Thymus (tissue), 14 donors: Measurements from ENCODE around the gene CDC5L. TPM values are rescaled to one million over a fixed set of nuclear protein-coding genes. Genes with fewer than 3 reads are reported as not detected.

Experiments
- DNase-seq, 9 donors: peaks; one replicate each; pipeline ENCODE4 v3.0.0-alpha.2; 2013; ENCODE audit warnings: low spot score in 9 of 9, low read depth in 6 of 9, missing footprints in 1 of 9
- H3K27ac ChIP-seq, 2 donors: one replicate each; pipeline ENCODE4 v1.5.1; 2013; ENCODE audit warnings: control low read depth in 1 of 2, low read depth in 1 of 2, low read length in 1 of 2, mild to moderate bottlenecking in 1 of 2, moderate library complexity in 1 of 2
- H3K27me3 ChIP-seq, 2 donors: one replicate each; pipeline ENCODE4 v1.5.1; 2013; ENCODE audit warnings: low read length in 1 of 2; ENCODE audit not compliant: control insufficient read depth in 2 of 2, insufficient read depth in 1 of 2
- H3K36me3 ChIP-seq, 2 donors: one replicate each; pipeline ENCODE4 v1.5.1; 2013; ENCODE audit warnings: low read length in 1 of 2, mild to moderate bottlenecking in 1 of 2, moderate library complexity in 1 of 2; ENCODE audit not compliant: control insufficient read depth in 2 of 2, insufficient read depth in 2 of 2
- H3K4me1 ChIP-seq, 2 donors: one replicate each; pipeline ENCODE4 v1.5.1; 2013; ENCODE audit warnings: low read length in 2 of 2; ENCODE audit not compliant: control insufficient read depth in 2 of 2, insufficient read depth in 2 of 2
- H3K4me3 ChIP-seq, 2 donors: one replicate each; pipeline ENCODE4 v1.5.1; 2013; ENCODE audit warnings: low read length in 2 of 2, control low read depth in 1 of 2, mild to moderate bottlenecking in 1 of 2
- H3K9me3 ChIP-seq, 2 donors: one replicate each; pipeline ENCODE4 v1.5.1; 2013; ENCODE audit warnings: low read length in 1 of 2, mild to moderate bottlenecking in 1 of 2; ENCODE audit not compliant: control insufficient read depth in 2 of 2, insufficient read depth in 1 of 2
- WGBS: extraction: QIAGEN DNeasy Blood & Tissue Kit; methylation state at CpG from one replicate; pipeline ENCODE4 v1.1.7; 2013; 5-methylcytosine and 5-hydroxymethylcytosine counted together
- long read RNA-seq, 10 donors: transcript quantifications; one replicate each; lab custom pipeline, GENCODE V29; 2026
- polyA plus RNA-seq: library from polyadenylated mRNA; stranded (reverse); fragments of 200-250 nt; gene quantifications from one replicate; pipeline ENCODE4 v1.2.3, GENCODE V29; 2013
- total RNA-seq: library from RNA; stranded (reverse); fragments of 120-200 nt; gene quantifications from one replicate; pipeline ENCODE4 v1.2.4, GENCODE V29; 2013
- donor health status: healthy.

Gene CDC5L
- total RNA-seq (30.9 TPM), polyA plus RNA-seq (12.7 TPM)
- long read RNA-seq, donor 1, full-length matches to known transcripts, result 1 of 1 reads
- long read RNA-seq, donor 1, partial matches to known transcripts, result 0 of 1 reads
- long read RNA-seq, donor 1, other reads (novel, unspliced or antisense), result 0 of 1 reads
- long read RNA-seq, donor 2, result 0 reads
- long read RNA-seq, donor 3, full-length matches to known transcripts, result 4 of 81 reads
- long read RNA-seq, donor 3, partial matches to known transcripts, result 77 of 81 reads
- long read RNA-seq, donor 3, other reads (novel, unspliced or antisense), result 0 of 81 reads
- long read RNA-seq, donor 4, full-length matches to known transcripts, result 1 of 23 reads
- long read RNA-seq, donor 4, partial matches to known transcripts, result 22 of 23 reads
- long read RNA-seq, donor 4, other reads (novel, unspliced or antisense), result 0 of 23 reads
- long read RNA-seq, donor 5, full-length matches to known transcripts, result 6 of 43 reads
- long read RNA-seq, donor 5, partial matches to known transcripts, result 37 of 43 reads
- long read RNA-seq, donor 5, other reads (novel, unspliced or antisense), result 0 of 43 reads
- long read RNA-seq, donor 6, full-length matches to known transcripts, result 5 of 5 reads
- long read RNA-seq, donor 6, partial matches to known transcripts, result 0 of 5 reads
- long read RNA-seq, donor 6, other reads (novel, unspliced or antisense), result 0 of 5 reads
- long read RNA-seq, donor 7, full-length matches to known transcripts, result 10 of 58 reads
- long read RNA-seq, donor 7, partial matches to known transcripts, result 48 of 58 reads
- long read RNA-seq, donor 7, other reads (novel, unspliced or antisense), result 0 of 58 reads
- long read RNA-seq, donor 8, result 0 reads
- long read RNA-seq, donor 9, full-length matches to known transcripts, result 3 of 53 reads
- long read RNA-seq, donor 9, partial matches to known transcripts, result 50 of 53 reads
- long read RNA-seq, donor 9, other reads (novel, unspliced or antisense), result 0 of 53 reads
- long read RNA-seq, donor 10, full-length matches to known transcripts, result 4 of 13 reads
- long read RNA-seq, donor 10, partial matches to known transcripts, result 9 of 13 reads
- long read RNA-seq, donor 10, other reads (novel, unspliced or antisense), result 0 of 13 reads

GRCh38 chr6:44387346-44388134 lies at the start of gene CDC5L:
Gene CDC5L, plus strand, starts transcription at chr6:44387706. Its CDS starts 118 bp downstream, at chr6:44387824.
- peak within 1 kb of the TSS; percentile 92 to 95 for H3K27ac ChIP-seq
- DNase-seq, result peak; percentile 89 to 98 (median 95)
- peaks cover 17 to 20% of the 10 kb centered on the region in 2 donors for H3K4me1 ChIP-seq
- peaks cover 9 to 18% of the 10 kb centered on the region in 2 donors for H3K36me3 ChIP-seq
- peak within 1 kb of the TSS; percentile 91 to 99 for H3K4me3 ChIP-seq
- WGBS, result under 1% methylated on average over 56 of the region's 56 CpGs
- no peaks in the 10 kb centered on the region for H3K27me3 ChIP-seq
- no peaks in the 10 kb centered on the region for H3K9me3 ChIP-seq

GRCh38 chr6:44338228-44339122 lies 49.0 kb upstream of the CDC5L start:
- Histone ChIP-seq H3K27ac (no peak overlapping the region), H3K4me1 (no peaks in the 10 kb centered on the region), H3K4me3 (no peak overlapping the region), H3K27me3 (peaks cover 10 to 44% of the 10 kb centered on the region in 2 donors), H3K9me3 (no peaks in the 10 kb centered on the region), H3K36me3 (no peaks in the 10 kb centered on the region)
- WGBS, result 5% methylated on average over 11 of the region's 11 CpGs
- peak; percentile 26 to 81 (median 65) for DNase-seq

GRCh38 chr6:44339301-44339700 lies 48.2 kb upstream of the CDC5L start:
- DNase-seq, result no peak
- WGBS, result 93% methylated on average over 5 of the region's 5 CpGs

GRCh38 chr6:44339763-44340625 lies 47.5 kb upstream of the CDC5L start:
- no peak overlapping the region for H3K27ac ChIP-seq
- WGBS, result 87% methylated on average over 7 of the region's 7 CpGs

More at GRCh38 chr6:44339301-44339700, 48.2 kb upstream of the CDC5L start:
- H3K9me3 ChIP-seq, result no peaks in the 10 kb centered on the region
- H3K27ac ChIP-seq, result no peak overlapping the region
- H3K27me3 ChIP-seq, result peaks cover 15 to 52% of the 10 kb centered on the region in 2 donors
- no peak overlapping the region for H3K4me3 ChIP-seq
- H3K36me3 ChIP-seq, result no peaks in the 10 kb centered on the region
- H3K4me1 ChIP-seq, result no peaks in the 10 kb centered on the region

GRCh38 chr6:44341095-44341890 lies 46.2 kb upstream of the CDC5L start:
- WGBS, result 87% methylated on average over 8 of the region's 8 CpGs
- Histone ChIP-seq H3K4me3 (no peak overlapping the region), H3K9me3 (no peaks in the 10 kb centered on the region), H3K36me3 (no peaks in the 10 kb centered on the region), H3K27me3 (peaks cover 15 to 67% of the 10 kb centered on the region in 2 donors), H3K27ac (no peak overlapping the region), H3K4me1 (no peaks in the 10 kb centered on the region)
- no peak for DNase-seq

More at GRCh38 chr6:44339763-44340625, 47.5 kb upstream of the CDC5L start:
- no peak for DNase-seq
- Histone ChIP-seq H3K36me3 (no peaks in the 10 kb centered on the region), H3K4me3 (no peak overlapping the region), H3K27me3 (peaks cover 15 to 57% of the 10 kb centered on the region in 2 donors), H3K9me3 (no peaks in the 10 kb centered on the region), H3K4me1 (no peaks in the 10 kb centered on the region)

GRCh38 chr6:44342052-44342451 lies 45.5 kb upstream of the CDC5L start:
- Histone ChIP-seq H3K4me3 (no peak overlapping the region), H3K4me1 (no peaks in the 10 kb centered on the region), H3K27me3 (peaks cover 15 to 68% of the 10 kb centered on the region in 2 donors), H3K36me3 (no peaks in the 10 kb centered on the region), H3K27ac (no peak overlapping the region), H3K9me3 (no peaks in the 10 kb centered on the region)
- no peak for DNase-seq
- 31% methylated on average over 6 of the region's 6 CpGs for WGBS

GRCh38 chr6:44342489-44342888 lies 45.0 kb upstream of the CDC5L start, which contains the start of gene SPATS1:
Gene SPATS1, plus strand, starts transcription at chr6:44342650. Its CDS starts 446 bp downstream, at chr6:44343096.
- 3% methylated on average over 31 of the region's 31 CpGs for WGBS
- Histone ChIP-seq H3K36me3 (no peaks in the 10 kb centered on the region), H3K27ac (no peak within 1 kb of the TSS), H3K27me3 (peaks cover 15 to 64% of the 10 kb centered on the region in 2 donors), H3K4me3 (no peak within 1 kb of the TSS), H3K9me3 (no peaks in the 10 kb centered on the region), H3K4me1 (no peaks in the 10 kb centered on the region)
- DNase-seq, result no peak
